ENCODE data around the gene VPS37C. TPM values are rescaled to one million over a fixed set of nuclear protein-coding genes. Genes with fewer than 3 reads are reported as not detected.

The VPS37C gene
- total and polyA plus RNA-seq, 4 donors = 2.6 to 6.1 (median 5.1) TPM

- TF ChIP-seq REST (IDR thresholded peaks at IDR 0.05) = no peak
- TF ChIP-seq NR2F2 (IDR thresholded peaks at IDR 0.05) = no peak
- TF ChIP-seq RXRA (IDR thresholded peaks at IDR 0.05) = no peak
- TF ChIP-seq HNF4G (IDR thresholded peaks at IDR 0.05) = no peak
- TF ChIP-seq SP1 (IDR thresholded peaks at IDR 0.05) = no peak
- TF ChIP-seq JUND (IDR thresholded peaks at IDR 0.05) = no peak
These were observed 41.7 kb downstream of the VPS37C start (continued) for GRCh38 chr11:61119571-61119970.

GRCh38 chr11:61119055-61119454, 42.2 kb downstream of the VPS37C start:
- Histone ChIP-seq H3K36me3 (ENCODE audit: control insufficient read depth in 4 of 4, insufficient read depth in 3 of 4, low read depth in 1 of 4, low read length in 3 of 4) (no peaks in the 10 kb centered on the region), H3K4me1 (ENCODE audit: control insufficient read depth in 4 of 4, insufficient read depth in 4 of 4, low read length in 3 of 4) (no peaks in the 10 kb centered on the region), H3K27me3 (ENCODE audit: control insufficient read depth in 4 of 4, insufficient read depth in 4 of 4, low read length in 3 of 4) (no peaks in the 10 kb centered on the region), H3K4me3 (ENCODE audit: low read depth in 1 of 3, low read length in 3 of 3) (no peak overlapping the region), H3K27ac (ENCODE audit: low read depth in 1 of 2, low read length in 2 of 2) (no peak overlapping the region), H3K9ac (ENCODE audit: low read depth in 1 of 2, low read length in 2 of 2) (no peak overlapping the region), H3K9me3 (ENCODE audit: control insufficient read depth in 4 of 4, low read length in 3 of 4) (no peaks in the 10 kb centered on the region)
- WGBS = 75% methylated on average over 9 of the region's 9 CpGs
- DNase-seq (ENCODE audit: low spot score) = no peak
- TF ChIP-seq EGR1 (IDR thresholded peaks at IDR 0.05; ENCODE audit: low read depth in 2 of 2) (no peak), ATF3 (IDR thresholded peaks at IDR 0.05) (no peak), RAD21 (IDR thresholded peaks at IDR 0.05) (no peak), YY1 (IDR thresholded peaks at IDR 0.05) (no peak)

GRCh38 chr11:61118406-61118805, 42.8 kb downstream of the VPS37C start:
- Histone ChIP-seq H3K36me3 (ENCODE audit: control insufficient read depth in 4 of 4, insufficient read depth in 3 of 4, low read depth in 1 of 4, low read length in 3 of 4) (no peaks in the 10 kb centered on the region), H3K27ac (ENCODE audit: low read depth in 1 of 2, low read length in 2 of 2) (no peak overlapping the region), H3K9me3 (ENCODE audit: control insufficient read depth in 4 of 4, low read length in 3 of 4) (no peaks in the 10 kb centered on the region), H3K9ac (ENCODE audit: low read depth in 1 of 2, low read length in 2 of 2) (no peak overlapping the region), H3K4me3 (ENCODE audit: low read depth in 1 of 3, low read length in 3 of 3) (no peak overlapping the region), H3K27me3 (ENCODE audit: control insufficient read depth in 4 of 4, insufficient read depth in 4 of 4, low read length in 3 of 4) (no peaks in the 10 kb centered on the region), H3K4me1 (ENCODE audit: control insufficient read depth in 4 of 4, insufficient read depth in 4 of 4, low read length in 3 of 4) (no peaks in the 10 kb centered on the region)
- WGBS = 91% methylated on average over 9 of the region's 9 CpGs
- TF ChIP-seq RXRA (IDR thresholded peaks at IDR 0.05) (no peak), FOXA2 (IDR thresholded peaks at IDR 0.05) (no peak), FOXA1 (IDR thresholded peaks at IDR 0.05) (no peak), HNF4A (conservative IDR thresholded peaks at IDR 0.05) (no peak), TAF1 (conservative IDR thresholded peaks at IDR 0.05) (no peak)
- DNase-seq (ENCODE audit: low spot score) = no peak

GRCh38 chr11:61118004-61118403, 43.2 kb downstream of the VPS37C start:
- DNase-seq (ENCODE audit: low spot score) = no peak

More at GRCh38 chr11:61118004-61118403, 43.2 kb downstream of the VPS37C start:
- H3K4me3 ChIP-seq (ENCODE audit: low read depth in 1 of 3, low read length in 3 of 3) = no peak overlapping the region
- H3K9me3 ChIP-seq (ENCODE audit: control insufficient read depth in 4 of 4, low read length in 3 of 4) = no peaks in the 10 kb centered on the region
- H3K4me1 ChIP-seq (ENCODE audit: control insufficient read depth in 4 of 4, insufficient read depth in 4 of 4, low read length in 3 of 4) = no peaks in the 10 kb centered on the region
- TF ChIP-seq FOXA1 (IDR thresholded peaks at IDR 0.05) (no peak), ZBTB33 (IDR thresholded peaks at IDR 0.05) (no peak), RAD21 (IDR thresholded peaks at IDR 0.05) (no peak), HNF4A (conservative IDR thresholded peaks at IDR 0.05) (no peak), JUND (IDR thresholded peaks at IDR 0.05) (no peak), CTCF (IDR thresholded peaks at IDR 0.05; ENCODE audit: low read depth, low read length, missing input control) (no peak), TAF1 (conservative IDR thresholded peaks at IDR 0.05) (no peak), EGR1 (IDR thresholded peaks at IDR 0.05; ENCODE audit: low read depth in 2 of 2) (no peak), HNF4G (IDR thresholded peaks at IDR 0.05) (no peak), MAX (IDR thresholded peaks at IDR 0.05) (no peak), FOXA2 (IDR thresholded peaks at IDR 0.05) (no peak), RXRA (IDR thresholded peaks at IDR 0.05) (no peak)
- no peaks in the 10 kb centered on the region for H3K27me3 ChIP-seq (ENCODE audit: control insufficient read depth in 4 of 4, insufficient read depth in 4 of 4, low read length in 3 of 4)
- H3K27ac ChIP-seq (ENCODE audit: low read depth in 1 of 2, low read length in 2 of 2) = no peak overlapping the region
- H3K9ac ChIP-seq (ENCODE audit: low read depth in 1 of 2, low read length in 2 of 2) = no peak overlapping the region
- no peaks in the 10 kb centered on the region for H3K36me3 ChIP-seq (ENCODE audit: control insufficient read depth in 4 of 4, insufficient read depth in 3 of 4, low read depth in 1 of 4, low read length in 3 of 4)
- 84% methylated on average over 9 of the region's 9 CpGs for WGBS
